DND-41 (cell line): ENCODE data around the gene SPRR2B.

Experiments
- CTCF ChIP-seq: IDR thresholded peaks from 2 replicates; pipeline ENCODE4 v1.5.1; 2012; ENCODE audit warnings: borderline replicate concordance, low read length, moderate library complexity, mild to moderate bottlenecking; ENCODE audit not compliant: poor library complexity, severe bottlenecking; ENCODE audit errors: extremely low read depth
- EZH2 ChIP-seq: IDR thresholded peaks from 3 replicates; pipeline ENCODE4 v1.6.1; 2012; ENCODE audit warnings: borderline replicate concordance, low read depth, mild to moderate bottlenecking, moderate library complexity, low read length, inconsistent platforms; ENCODE audit not compliant: severe bottlenecking

DNA sequence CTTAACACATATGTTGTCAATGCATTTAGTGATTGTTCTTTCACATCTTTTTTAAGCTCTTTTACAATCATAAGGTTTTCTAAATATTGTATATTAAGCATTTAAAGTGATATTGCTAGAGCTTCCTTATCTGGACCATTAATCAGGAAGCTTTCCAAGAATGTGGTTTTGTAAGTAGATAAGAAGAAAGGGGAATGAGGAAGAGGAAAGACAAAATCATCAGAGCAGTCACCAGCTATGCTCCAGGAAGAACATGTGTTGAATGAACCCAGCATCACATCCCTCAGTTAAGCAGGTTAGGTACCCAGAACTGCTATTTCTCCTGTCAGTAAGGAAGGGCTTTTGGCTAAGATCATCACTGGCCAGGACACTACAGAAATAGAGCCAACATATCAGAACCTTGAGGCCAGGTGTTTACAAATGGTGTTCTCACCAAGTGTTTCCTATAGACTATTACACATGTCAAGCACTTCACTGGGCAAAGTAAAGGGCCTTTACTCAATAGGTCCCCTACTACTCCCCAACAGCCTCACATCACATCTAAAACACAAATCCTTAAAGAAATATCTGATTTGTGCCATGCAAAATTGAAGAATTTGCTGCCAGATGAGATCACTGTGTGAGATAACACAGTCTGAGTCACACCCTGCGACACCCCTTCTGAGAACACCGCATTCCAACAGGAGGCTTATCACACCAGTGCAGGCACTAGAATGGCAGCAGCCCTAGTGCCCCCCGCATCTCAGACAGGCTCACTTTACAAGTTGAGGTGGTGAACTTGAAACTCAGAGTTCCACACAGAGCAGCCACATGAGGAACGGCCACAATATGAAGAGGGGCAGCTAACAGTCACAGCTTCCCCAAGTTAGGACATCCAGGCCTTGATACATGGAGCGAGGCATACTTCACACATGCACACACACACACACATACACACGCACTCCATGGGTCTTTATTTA, 12.3 kb downstream of the SPRR2B start:
- TF ChIP-seq CTCF, result no peak
- no peak for TF ChIP-seq EZH2
